Effector memory CD4-positive, alpha-beta T cell (primary cell): ENCODE data around the gene FZD1.
"Not testable (repeated sequence)": the region's sequence is repeated elsewhere in the genome, so short reads cannot be mapped to it uniquely, and the experiment has no call there.

Experiments used
- DNase-seq, 3 donors: peaks; one replicate each; pipeline ENCODE4 v3.0.0-alpha.2; 2020
- H3K27ac ChIP-seq: 2 replicates; pipeline ENCODE4 v1.7.0; 2013; ENCODE audit warnings: mild to moderate bottlenecking, low read length, moderate library complexity; ENCODE audit not compliant: insufficient read depth, poor library complexity, severe bottlenecking
- H3K27me3 ChIP-seq: replicated peaks from 2 replicates; pipeline ENCODE4 v1.7.0; 2013; ENCODE audit warnings: mild to moderate bottlenecking, low read length; ENCODE audit not compliant: insufficient read depth, control insufficient read depth, poor library complexity, severe bottlenecking
- H3K36me3 ChIP-seq: 2 replicates; pipeline ENCODE4 v1.7.0; 2013; ENCODE audit warnings: mild to moderate bottlenecking, low read length, moderate library complexity; ENCODE audit not compliant: control insufficient read depth, insufficient read depth
- H3K4me1 ChIP-seq: 2 replicates; pipeline ENCODE4 v1.7.0; 2013; ENCODE audit warnings: low read length, mild to moderate bottlenecking; ENCODE audit not compliant: control insufficient read depth, insufficient read depth, poor library complexity, severe bottlenecking
- H3K4me3 ChIP-seq: 2 replicates; pipeline ENCODE4 v1.7.0; 2013; ENCODE audit warnings: low read length, low read depth, mild to moderate bottlenecking; ENCODE audit not compliant: insufficient read depth, poor library complexity, severe bottlenecking
- H3K9me3 ChIP-seq: 2 replicates; pipeline ENCODE4 v1.7.0; 2013; ENCODE audit warnings: mild to moderate bottlenecking, low read length, moderate library complexity; ENCODE audit not compliant: control insufficient read depth

Gene FZD1

DNA sequence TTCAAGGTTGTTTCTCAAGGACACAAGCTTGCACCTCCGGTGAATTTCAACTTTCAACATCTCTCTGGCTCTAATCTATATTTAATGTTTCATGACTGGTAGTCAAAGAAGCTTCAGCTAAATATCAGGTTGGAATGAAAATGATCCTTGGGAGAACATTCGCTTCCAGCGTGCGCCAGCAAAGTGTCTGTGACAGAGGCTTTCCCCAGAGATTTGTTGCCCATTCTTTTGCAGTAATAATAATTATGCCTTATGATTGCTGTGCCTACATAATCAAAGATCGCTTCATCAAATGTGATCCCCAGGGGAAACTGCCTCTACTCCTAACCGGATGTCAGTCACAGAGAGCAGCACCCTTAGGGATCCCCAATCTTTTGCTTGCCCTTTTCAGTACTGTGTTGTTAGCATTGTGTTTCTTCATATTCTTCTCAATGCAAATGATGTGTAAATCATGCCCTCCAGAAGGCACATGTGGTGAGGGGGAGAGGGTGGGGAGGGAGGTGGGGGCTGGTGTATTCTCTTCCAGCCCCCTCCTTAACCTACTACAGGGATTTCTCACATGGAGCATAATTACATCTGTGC lies 30.5 kb downstream of the FZD1 start:
- no peaks in the 10 kb centered on the region for H3K9me3 ChIP-seq
- no peak overlapping the region for H3K27ac ChIP-seq
- no peak overlapping the region for H3K4me3 ChIP-seq
- no peaks in the 10 kb centered on the region for H3K36me3 ChIP-seq
- no peak for DNase-seq
- H3K4me1 ChIP-seq = no peaks in the 10 kb centered on the region
- no peaks in the 10 kb centered on the region for H3K27me3 ChIP-seq

DNA sequence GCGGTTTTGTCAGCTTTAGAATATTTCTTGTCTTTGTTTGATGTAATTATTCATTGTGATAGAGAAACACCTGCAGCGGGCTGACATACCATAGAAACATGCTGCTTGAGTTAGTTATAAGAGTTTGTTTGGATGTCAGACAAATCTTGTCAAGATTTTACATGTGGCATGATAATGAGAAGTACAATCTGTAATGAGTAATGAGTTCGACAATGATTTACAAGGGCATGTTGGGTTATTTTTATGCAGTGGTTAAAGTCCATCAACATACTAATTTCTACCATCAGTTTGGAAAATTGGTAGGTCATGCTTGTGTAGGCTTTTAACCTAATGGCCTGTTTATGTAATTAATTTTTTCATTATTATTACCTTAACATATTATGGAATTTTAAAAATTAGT lies 31.3 kb downstream of the FZD1 start:
- Histone ChIP-seq H3K27ac (no peak overlapping the region), H3K27me3 (no peaks in the 10 kb centered on the region), H3K4me3 (no peak overlapping the region), H3K36me3 (no peaks in the 10 kb centered on the region), H3K4me1 (no peaks in the 10 kb centered on the region), H3K9me3 (no peaks in the 10 kb centered on the region)
- no peak for DNase-seq

DNA sequence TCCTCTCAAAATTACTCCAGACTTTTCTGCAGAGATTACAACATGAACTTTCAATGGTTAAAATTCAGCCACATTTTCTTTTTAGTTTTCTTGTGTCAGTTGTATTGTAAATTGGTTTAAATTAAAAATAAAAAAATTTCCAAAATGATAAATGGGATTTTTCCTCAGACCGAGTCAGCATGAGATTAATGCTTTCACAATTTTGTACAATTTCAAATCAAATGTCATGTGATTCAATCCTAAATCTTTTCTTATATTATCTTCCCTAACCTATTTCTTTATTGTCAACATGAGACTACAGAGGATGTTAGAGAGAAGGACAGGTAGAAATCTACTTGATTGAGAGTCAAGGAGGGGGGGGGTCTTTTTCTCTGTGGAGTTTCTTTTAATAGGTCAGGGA lies 33.7 kb downstream of the FZD1 start:
- Histone ChIP-seq H3K4me3 (no peak overlapping the region), H3K36me3 (no peaks in the 10 kb centered on the region), H3K27me3 (no peaks in the 10 kb centered on the region), H3K27ac (no peak overlapping the region), H3K9me3 (no peaks in the 10 kb centered on the region), H3K4me1 (no peaks in the 10 kb centered on the region)
- no peak for DNase-seq

- Histone ChIP-seq H3K4me1 (no peaks in the 10 kb centered on the region), H3K4me3 (no peak overlapping the region), H3K9me3 (no peaks in the 10 kb centered on the region), H3K36me3 (no peaks in the 10 kb centered on the region), H3K27ac (no peak overlapping the region), H3K27me3 (no peaks in the 10 kb centered on the region)
- DNase-seq = no peak
Observed at GRCh38 chr7:91299952-91300775, 35.9 kb downstream of the FZD1 start.

DNA sequence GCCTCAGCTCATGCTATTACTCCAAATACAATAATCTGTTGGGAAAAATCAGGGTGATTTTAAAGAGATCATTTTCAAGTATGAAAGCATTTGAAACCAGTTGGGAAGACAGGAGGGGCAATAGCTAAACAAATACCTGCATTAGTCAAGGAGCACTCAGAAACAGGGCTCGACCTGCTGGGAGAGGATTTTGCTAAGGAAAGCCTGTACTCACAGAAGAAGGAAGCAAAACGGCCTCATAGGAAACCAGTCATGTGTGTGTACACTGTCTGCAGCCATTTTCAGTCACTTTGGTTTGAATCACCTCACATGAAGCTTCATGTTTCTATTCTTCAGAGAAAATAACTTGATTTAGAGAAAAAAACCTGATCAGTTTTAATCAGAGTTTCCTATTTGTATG lies 38.6 kb downstream of the FZD1 start:
- Histone ChIP-seq H3K9me3 (no peaks in the 10 kb centered on the region), H3K27me3 (no peaks in the 10 kb centered on the region), H3K27ac (no peak overlapping the region)

GRCh38 chr7:91306266-91306665 lies 42.0 kb downstream of the FZD1 start:
- Histone ChIP-seq H3K4me3 (no peak overlapping the region), H3K4me1 (no peaks in the 10 kb centered on the region), H3K27ac (no peak overlapping the region), H3K36me3 (no peaks in the 10 kb centered on the region), H3K9me3 (no peaks in the 10 kb centered on the region), H3K27me3 (no peaks in the 10 kb centered on the region)
- DNase-seq = no peak

More for the DNA sequence above, 38.6 kb downstream of the FZD1 start:
- H3K4me1 ChIP-seq = no peaks in the 10 kb centered on the region
- no peak overlapping the region for H3K4me3 ChIP-seq
- no peak for DNase-seq
- no peaks in the 10 kb centered on the region for H3K36me3 ChIP-seq

GRCh38 chr7:91307467-91307866 lies 43.2 kb downstream of the FZD1 start:
- no peaks in the 10 kb centered on the region for H3K36me3 ChIP-seq
- H3K9me3 ChIP-seq = no peaks in the 10 kb centered on the region
- no peaks in the 10 kb centered on the region for H3K4me1 ChIP-seq
- H3K27me3 ChIP-seq = no peaks in the 10 kb centered on the region
- H3K4me3 ChIP-seq = no peak overlapping the region
- no peak for DNase-seq
- H3K27ac ChIP-seq = no peak overlapping the region

GRCh38 chr7:91308191-91308590 lies 44.0 kb downstream of the FZD1 start:
- not testable (repeated sequence) for DNase-seq, H3K27ac ChIP-seq, H3K4me1 ChIP-seq, H3K27me3 ChIP-seq, H3K36me3 ChIP-seq, H3K9me3 ChIP-seq, H3K4me3 ChIP-seq

DNA sequence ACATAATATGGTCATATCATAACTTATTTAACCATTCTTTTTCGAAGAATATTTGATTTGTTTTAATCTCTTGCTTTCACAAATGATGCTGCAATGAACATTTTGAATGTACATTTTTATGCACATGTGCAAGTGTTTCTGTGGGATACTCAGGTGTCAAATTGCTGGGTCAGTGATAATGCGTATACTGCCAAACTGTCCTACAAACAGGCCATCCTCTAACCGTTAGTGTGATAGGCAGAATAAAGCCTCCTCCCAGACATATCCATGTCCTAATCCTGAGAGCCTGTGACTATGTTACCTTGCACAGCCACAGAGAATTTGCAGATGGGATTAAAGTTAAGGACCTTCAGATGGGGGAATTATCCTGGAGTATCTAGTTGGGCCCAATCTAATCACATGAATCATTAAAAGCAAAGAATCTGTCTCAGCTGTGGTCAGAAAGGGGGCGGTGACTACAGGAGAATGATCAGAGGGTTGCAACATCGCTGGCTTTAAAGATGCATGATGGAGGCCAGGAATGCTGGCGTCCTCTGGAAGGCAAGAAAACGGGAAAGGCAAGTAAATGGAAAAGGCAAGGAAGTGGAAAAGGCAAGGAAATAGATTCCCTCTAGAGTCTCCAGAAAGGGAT lies 46.7 kb downstream of the FZD1 start:
- DNase-seq = no peak
- Histone ChIP-seq H3K9me3 (no peaks in the 10 kb centered on the region), H3K4me3 (no peak overlapping the region), H3K4me1 (no peaks in the 10 kb centered on the region), H3K27me3 (no peaks in the 10 kb centered on the region), H3K36me3 (no peaks in the 10 kb centered on the region), H3K27ac (no peak overlapping the region)

GRCh38 chr7:91311839-91312238 lies 47.6 kb downstream of the FZD1 start:
- no peaks in the 10 kb centered on the region for H3K36me3 ChIP-seq
- no peak for DNase-seq
- no peaks in the 10 kb centered on the region for H3K4me1 ChIP-seq
- no peak overlapping the region for H3K4me3 ChIP-seq
- H3K27ac ChIP-seq = no peak overlapping the region
- H3K27me3 ChIP-seq = no peaks in the 10 kb centered on the region
- H3K9me3 ChIP-seq = no peaks in the 10 kb centered on the region
